Erythroblast (primary cell): Measurements from ENCODE around the gene TFF2.

Source experiments
- GATA1 ChIP-seq: IDR thresholded peaks from 2 replicates; pipeline ENCODE4 v1.6.1; 2011; ENCODE audit warnings: low read depth, mild to moderate bottlenecking, control low read depth, low read length, moderate library complexity
- POLR2A ChIP-seq: IDR thresholded peaks from 2 replicates; pipeline ENCODE4 v1.6.1; 2011; ENCODE audit warnings: mild to moderate bottlenecking, low read length

- TF ChIP-seq POLR2A (no peak), GATA1 (no peak)
Observed at GRCh38 chr21:42324896-42325295, 25.9 kb downstream of the TFF2 start.
